ENCODE data around the gene ZBP1.

Gene ZBP1

GRCh38 chr20:57616143-57616951 lies 3.9 kb downstream of the ZBP1 start:
- no peak for DNase-seq

GRCh38 chr20:57615445-57615811 lies 4.8 kb downstream of the ZBP1 start:
- DNase-seq, result no peak

GRCh38 chr20:57614490-57615444 lies 5.5 kb downstream of the ZBP1 start:
- no peak for DNase-seq

GRCh38 chr20:57613481-57613921 lies 6.7 kb downstream of the ZBP1 start:
- no peak for DNase-seq

GRCh38 chr20:57612916-57613315 lies 7.3 kb downstream of the ZBP1 start:
- no peak for DNase-seq

- no peak for DNase-seq
Observed at GRCh38 chr20:57612436-57612835, 7.8 kb downstream of the ZBP1 start.

GRCh38 chr20:57611586-57612311 lies 8.5 kb downstream of the ZBP1 start:
- DNase-seq, result no peak

GRCh38 chr20:57610261-57610952 lies 9.8 kb downstream of the ZBP1 start:
- DNase-seq, result no peak

- no peak for DNase-seq
Observed at GRCh38 chr20:57609842-57610167, 10.4 kb downstream of the ZBP1 start.

GRCh38 chr20:57609086-57609841 lies 11.0 kb downstream of the ZBP1 start:
- no peak for DNase-seq

GRCh38 chr20:57608516-57608915 lies 11.7 kb downstream of the ZBP1 start:
- no peak for DNase-seq

- DNase-seq, result no peak
Observed at GRCh38 chr20:57605878-57606277, 14.3 kb downstream of the ZBP1 start.

GRCh38 chr20:57605045-57605444 lies 15.2 kb downstream of the ZBP1 start:
- DNase-seq, result no peak

- no peak for DNase-seq
Observed at GRCh38 chr20:57603120-57603519, 17.1 kb downstream of the ZBP1 start.

GRCh38 chr20:57601737-57602136 lies 18.5 kb downstream of the ZBP1 start:
- DNase-seq, result no peak

- DNase-seq, result no peak
Observed at GRCh38 chr20:57601211-57601570, 19.0 kb downstream of the ZBP1 start.

GRCh38 chr20:57600320-57601210 lies 19.7 kb downstream of the ZBP1 start:
- no peak for DNase-seq

GRCh38 chr20:57598491-57598890 lies 21.7 kb downstream of the ZBP1 start:
- DNase-seq, result no peak

- no peak for DNase-seq
Observed at GRCh38 chr20:57598060-57598459, 22.2 kb downstream of the ZBP1 start.

GRCh38 chr20:57596998-57597939 lies 23.0 kb downstream of the ZBP1 start:
- peak; percentile 34 for DNase-seq

Data from amniotic stem cell (primary cell).